ENCODE data around the gene CCDC186. TPM values are rescaled to one million over a fixed set of nuclear protein-coding genes. Genes with fewer than 3 reads are reported as not detected.

CCDC186 gene
- polyA plus RNA-seq, 4 donors, result 19.4 to 33.1 (median 24.7) TPM

- DNase-seq (ENCODE audit: low read depth in 4 of 4, low spot score in 2 of 4), result no peak
Observed at GRCh38 chr10:114073395-114074186, 100.4 kb downstream of the CCDC186 start.

GRCh38 chr10:114071178-114071577 lies 102.8 kb downstream of the CCDC186 start:
- DNase-seq (ENCODE audit: low read depth in 4 of 4, low spot score in 2 of 4), result no peak

Other genes with a start within 250 kb of the CCDC186 start
- gene ADRB1, start 130.3 kb downstream of the CCDC186 start, polyA plus RNA-seq (ENCODE audit: insufficient read length in 4 of 4), result under 1 TPM; 0.06 to 0.14 (median 0.08) TPM
- gene TDRD1, start 5.2 kb upstream of the CCDC186 start, polyA plus RNA-seq (ENCODE audit: insufficient read length in 4 of 4), result under 1 TPM in 3 of 4 donors, not detected in 1; 0.03 to 0.05 (median 0.03) TPM
- gene VWA2, start 65.1 kb upstream of the CCDC186 start, polyA plus RNA-seq (ENCODE audit: insufficient read length in 4 of 4), result 1 to 10 TPM; 2.0 to 3.2 (median 2.5) TPM
- gene AFAP1L2, start 230.3 kb upstream of the CCDC186 start, polyA plus RNA-seq (ENCODE audit: insufficient read length in 4 of 4), result 10 to 100 TPM; 40.2 to 49.1 (median 44.4) TPM

Data from left renal cortex interstitium (tissue), 4 donors.